Bronchial epithelial cell (primary cell): Measurements from ENCODE around the gene ERBB4. TPM values are rescaled to one million over a fixed set of nuclear protein-coding genes. Genes with fewer than 3 reads are reported as not detected.

Experiments used
- DNase-seq: peaks from one replicate; pipeline ENCODE4 v3.0.0-alpha.2; 2010; ENCODE audit warnings: low read depth
- FAIRE-seq: peaks from 2 replicates; lab custom pipeline; 2011; peaks lifted over from hg19 to GRCh38; lab: Jason Lieb, UNC
- H3K27me3 ChIP-seq: 2 replicates; pipeline ENCODE4 v1.5.1; 2011; ENCODE audit warnings: low read length; ENCODE audit not compliant: control insufficient read depth, insufficient read depth
- H3K36me3 ChIP-seq: 2 replicates; pipeline ENCODE4 v1.5.1; 2011; ENCODE audit warnings: low read length; ENCODE audit not compliant: control insufficient read depth, insufficient read depth
- H3K4me3 ChIP-seq: 2 replicates; pipeline ENCODE4 v1.5.1; 2011; ENCODE audit warnings: mild to moderate bottlenecking, low read depth, low read length, control low read depth
- CTCF ChIP-seq: IDR thresholded peaks from 2 replicates; pipeline ENCODE4 v1.5.1; 2011; ENCODE audit warnings: mild to moderate bottlenecking, moderate library complexity, low read length, control low read depth, inconsistent platforms; ENCODE audit not compliant: insufficient read depth, severe bottlenecking
- total RNA-seq: library from RNA; depleted of rRNA; stranded (reverse); fragments of >200 nt; gene quantifications from 2 replicates; pipeline ENCODE4 v1.2.1, GENCODE V29; 2014

The ERBB4 gene
- total RNA-seq, 1 donor from 2014 or later: under 0.01 TPM

- no peak for TF ChIP-seq CTCF
- Histone ChIP-seq H3K36me3 (no peaks in the 10 kb centered on the region), H3K4me3 (no peak overlapping the region), H3K27me3 (no peaks in the 10 kb centered on the region)
- FAIRE-seq (no peak), DNase-seq (no peak)
Observed at GRCh38 chr2:211877061-211877460, 661.5 kb downstream of the ERBB4 start.

- Histone ChIP-seq H3K4me3 (no peak overlapping the region), H3K27me3 (no peaks in the 10 kb centered on the region), H3K36me3 (no peaks in the 10 kb centered on the region)
- FAIRE-seq (no peak), DNase-seq (peak; percentile 37)
- TF ChIP-seq CTCF: no peak
Observed at GRCh38 chr2:211875488-211875887, 663.1 kb downstream of the ERBB4 start.

GRCh38 chr2:211868996-211869533, 669.5 kb downstream of the ERBB4 start:
- DNase-seq (no peak), FAIRE-seq (no peak)
- Histone ChIP-seq H3K36me3 (no peaks in the 10 kb centered on the region), H3K4me3 (no peak overlapping the region), H3K27me3 (no peaks in the 10 kb centered on the region)
- TF ChIP-seq CTCF: no peak

- Histone ChIP-seq H3K36me3 (no peaks in the 10 kb centered on the region), H3K27me3 (no peaks in the 10 kb centered on the region), H3K4me3 (no peak overlapping the region)
- FAIRE-seq: no peak
- peak; percentile 73 for DNase-seq
- no peak for TF ChIP-seq CTCF
Observed at GRCh38 chr2:211867845-211868451, 670.7 kb downstream of the ERBB4 start.

- Histone ChIP-seq H3K36me3 (no peaks in the 10 kb centered on the region), H3K27me3 (no peaks in the 10 kb centered on the region), H3K4me3 (no peak overlapping the region)
- no peak for DNase-seq
- no peak for TF ChIP-seq CTCF
- FAIRE-seq: no peak
Observed at GRCh38 chr2:211864328-211864727, 674.3 kb downstream of the ERBB4 start.

GRCh38 chr2:211860224-211860623, 678.4 kb downstream of the ERBB4 start:
- Histone ChIP-seq H3K4me3 (no peak overlapping the region), H3K36me3 (no peaks in the 10 kb centered on the region), H3K27me3 (no peaks in the 10 kb centered on the region)
- DNase-seq (no peak), FAIRE-seq (no peak)
- no peak for TF ChIP-seq CTCF
